HepG2 (cell line): Measurements from ENCODE around the gene MTURN.

Experiments used
- CBX5 ChIP-seq: sonication (generic); formaldehyde crosslinking; IDR thresholded peaks from 2 replicates; pipeline ENCODE4 v1.4.0; 2020; ENCODE audit warnings: missing genetic modification reagents, borderline replicate concordance
- EP300 ChIP-seq, 3 experiments: sonication (generic) in 1 of 3; formaldehyde crosslinking in 1 of 3; IDR thresholded peaks; 2 replicates each; pipeline versions ENCODE4 v1.5.1 to v1.6.1; 2011 to 2020; ENCODE audit warnings: low read depth in 2 of 3, low read length in 2 of 3, borderline replicate concordance in 1 of 3, improper control_type of control experiment in 1 of 3, mild to moderate bottlenecking in 1 of 3, missing genetic modification reagents in 1 of 3, moderate library complexity in 1 of 3
- FOSL1 ChIP-seq: sonication (generic); formaldehyde crosslinking; IDR thresholded peaks from 2 replicates; pipeline ENCODE4 v1.9.0; 2021; ENCODE audit warnings: missing genetic modification reagents, borderline replicate concordance
- POLR2AphosphoS5 ChIP-seq: IDR thresholded peaks from 2 replicates; pipeline ENCODE4 v1.6.1; 2012; ENCODE audit warnings: low read depth, low read length
- SAFB2 ChIP-seq: sonication (generic); formaldehyde crosslinking; IDR thresholded peaks from 2 replicates; pipeline ENCODE4 v1.5.1; 2020; ENCODE audit warnings: missing genetic modification reagents, low read depth, mild to moderate bottlenecking, borderline replicate concordance
- ZIK1 ChIP-seq: sonication (generic); formaldehyde crosslinking; IDR thresholded peaks from 2 replicates; pipeline ENCODE4 v1.5.0; 2020; ENCODE audit warnings: mild to moderate bottlenecking, low read depth, missing genetic modification reagents, borderline replicate concordance
- ZNF652 ChIP-seq: IDR thresholded peaks from 2 replicates; pipeline ENCODE4 v1.6.1; 2016; ENCODE audit warnings: low read depth, borderline replicate concordance

DNA sequence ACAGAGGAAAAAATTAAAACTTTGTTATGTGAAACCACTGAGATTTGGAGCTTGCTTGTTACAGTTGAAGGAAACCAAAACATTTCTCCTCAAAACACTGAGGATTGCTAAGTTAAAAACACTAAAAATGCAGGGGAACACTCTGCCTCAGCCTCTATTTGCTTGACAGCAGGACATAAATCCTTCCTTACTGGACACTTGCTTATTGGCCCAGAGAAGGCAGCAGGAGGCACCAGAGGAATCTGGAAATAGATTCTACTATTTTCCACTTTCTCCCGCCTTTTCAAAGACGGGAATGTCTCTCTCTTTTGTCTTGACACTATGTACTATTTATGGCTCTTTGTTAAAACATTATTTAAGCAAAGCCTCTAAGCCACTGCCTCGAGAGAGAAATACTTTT, 67.9 kb downstream of the MTURN start:
- no peak for TF ChIP-seq CBX5
- TF ChIP-seq SAFB2 (CRISPR knock-in tag), result no peak
- no peak for TF ChIP-seq POLR2AphosphoS5
- no peak for TF ChIP-seq FOSL1 (CRISPR knock-in tag)
- TF ChIP-seq ZIK1 (CRISPR knock-in tag), result no peak
- TF ChIP-seq EP300 (IDR thresholded peaks at IDR 0.05; ENCODE audit: low read depth in 2 of 2, low read length in 2 of 2), result no peak
- no peak for TF ChIP-seq EP300 (CRISPR knock-in tag; IDR thresholded peaks at IDR 0.05; ENCODE audit: borderline replicate concordance)
- no peak for TF ChIP-seq ZNF652 (CRISPR knock-in tag)
